ENCODE measurements around the gene GLRX2.

Gene GLRX2

GRCh38 chr1:193104907-193105820 is at the start of gene GLRX2:
Gene GLRX2, minus strand, starts transcription at chr1:193105414. Its CDS starts 32 bp downstream, at chr1:193105382.
- H3K4me3 ChIP-seq (replicated peaks in 1 of 2; ENCODE audit: low read depth in 2 of 2, low read length in 2 of 2), result peak within 1 kb of the TSS; percentile 74 to 82
- peak; percentile 87 to 90 for DNase-seq (ENCODE audit: low read depth in 2 of 2)
- no peak for TF ChIP-seq CTCF (IDR thresholded peaks at IDR 0.05; ENCODE audit: low read depth, low read length)

- no peak for DNase-seq (ENCODE audit: low read depth in 2 of 2)
- no peak for TF ChIP-seq CTCF (IDR thresholded peaks at IDR 0.05; ENCODE audit: low read depth, low read length)
- H3K4me3 ChIP-seq (replicated peaks in 1 of 2; ENCODE audit: low read depth in 2 of 2, low read length in 2 of 2), result no peak overlapping the region
These were observed 39.8 kb upstream of the GLRX2 start for GRCh38 chr1:193144999-193145398.

- no peak overlapping the region for H3K4me3 ChIP-seq (replicated peaks in 1 of 2; ENCODE audit: low read depth in 2 of 2, low read length in 2 of 2)
- TF ChIP-seq CTCF (IDR thresholded peaks at IDR 0.05; ENCODE audit: low read depth, low read length), result no peak
- DNase-seq (ENCODE audit: low read depth in 2 of 2), result no peak
These were observed 39.2 kb upstream of the GLRX2 start for GRCh38 chr1:193144361-193144938.

- peak; percentile 29 to 47 for DNase-seq (ENCODE audit: low read depth in 2 of 2)
- H3K4me3 ChIP-seq (replicated peaks in 1 of 2; ENCODE audit: low read depth in 2 of 2, low read length in 2 of 2), result no peak overlapping the region
- TF ChIP-seq CTCF (IDR thresholded peaks at IDR 0.05; ENCODE audit: low read depth, low read length), result peak; percentile 4
These were observed 38.1 kb upstream of the GLRX2 start for GRCh38 chr1:193143285-193143684.

DNA sequence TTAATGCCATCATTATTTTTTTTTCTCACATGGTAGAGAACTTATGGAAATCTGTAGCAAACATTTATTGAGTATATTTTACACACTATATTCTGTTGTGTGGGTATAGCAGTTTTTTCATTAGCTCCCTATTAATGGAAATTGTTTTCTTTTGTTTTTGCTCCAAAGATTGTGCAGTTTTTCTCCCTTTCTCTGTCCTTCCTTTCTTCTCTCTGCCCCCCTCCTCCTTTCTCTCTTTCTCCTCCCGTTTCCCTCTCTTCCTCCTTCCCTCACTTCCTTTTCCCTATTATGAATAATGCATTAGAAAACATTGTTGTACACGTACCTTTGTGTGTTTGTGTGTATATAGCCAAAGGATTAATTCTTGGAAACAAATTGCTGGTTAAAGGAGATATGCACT is 37.2 kb upstream of the GLRX2 start:
- H3K4me3 ChIP-seq (replicated peaks in 1 of 2; ENCODE audit: low read depth in 2 of 2, low read length in 2 of 2), result no peak overlapping the region
- no peak for DNase-seq (ENCODE audit: low read depth in 2 of 2)
- TF ChIP-seq CTCF (IDR thresholded peaks at IDR 0.05; ENCODE audit: low read depth, low read length), result no peak

DNA sequence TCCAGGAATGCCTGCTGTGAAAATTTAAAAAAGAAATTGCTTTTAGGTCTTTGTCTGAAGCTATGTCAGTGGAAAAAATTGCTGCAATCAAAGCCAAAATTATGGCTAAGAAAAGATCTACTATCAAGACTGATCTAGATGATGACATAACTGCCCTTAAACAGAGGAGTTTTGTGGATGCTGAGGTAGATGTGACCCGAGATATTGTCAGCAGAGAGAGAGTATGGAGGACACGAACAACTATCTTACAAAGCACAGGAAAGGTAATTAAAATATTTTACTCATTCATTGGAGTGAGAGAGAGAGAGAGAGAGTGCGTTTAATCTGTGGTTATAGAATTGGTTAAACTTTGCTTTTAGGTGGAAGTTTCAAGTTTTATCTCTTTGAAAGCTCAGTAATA is 36.6 kb upstream of the GLRX2 start:
- no peak for DNase-seq (ENCODE audit: low read depth in 2 of 2)
- no peak for TF ChIP-seq CTCF (IDR thresholded peaks at IDR 0.05; ENCODE audit: low read depth, low read length)
- no peak overlapping the region for H3K4me3 ChIP-seq (replicated peaks in 1 of 2; ENCODE audit: low read depth in 2 of 2, low read length in 2 of 2)
